GM10266 (cell line): ENCODE data around the gene ARID4B.
"Not testable (repeated sequence)": the region's sequence is repeated elsewhere in the genome, so short reads cannot be mapped to it uniquely, and the experiment has no call there.

ENCODE experiments used
- DNase-seq: peaks from one replicate; pipeline ENCODE4 v3.0.0; 2012; ENCODE audit errors: extremely low spot score
- TF ChIP-seq, protein P1 (sequence below): IDR thresholded peaks from 2 replicates; pipeline ENCODE4 v1.5.1; 2012; ENCODE audit warnings: mild to moderate bottlenecking, low read depth; ENCODE audit not compliant: control insufficient read depth, insufficient read depth; ENCODE audit errors: missing control alignments

ARID4B gene

DNA sequence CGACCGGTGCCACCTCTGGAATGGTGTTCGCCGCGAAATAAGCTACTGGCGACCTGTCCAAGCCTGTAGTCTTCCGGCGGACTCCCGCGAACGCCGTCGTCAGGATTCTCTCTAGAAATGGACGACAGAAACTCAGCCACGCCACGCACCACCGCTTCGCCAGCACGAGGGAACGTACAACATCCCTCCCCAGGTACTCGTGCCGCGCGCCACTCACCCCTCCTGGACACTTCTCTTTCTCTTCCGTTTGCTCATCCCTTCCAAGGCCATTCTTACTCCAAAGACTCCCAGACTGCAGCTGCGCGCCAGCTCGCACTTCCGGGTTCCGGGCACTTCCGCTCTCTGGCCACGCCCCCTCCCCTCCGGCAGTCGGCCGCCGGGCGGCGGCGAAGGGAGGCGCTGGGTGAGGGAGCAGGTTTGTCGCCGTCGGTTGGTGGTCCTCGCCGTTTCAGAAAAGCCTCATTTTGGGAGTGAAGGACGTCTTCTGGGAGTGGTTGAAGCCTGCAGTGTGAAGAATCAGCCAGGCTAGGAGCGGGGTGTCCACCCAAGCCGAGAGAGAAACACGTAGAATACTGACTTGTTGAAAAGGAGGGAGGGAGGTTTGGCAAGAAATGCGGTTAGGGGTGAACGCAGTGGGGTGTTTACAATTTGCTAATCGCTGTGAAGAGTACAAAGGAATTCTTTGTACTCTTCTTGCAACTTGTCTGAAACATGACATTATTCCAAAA lies 166.9 kb downstream of the ARID4B start, which contains the start of gene RBM34:
Gene RBM34 (minus strand): TSS at position 294 of the 728 bp plus-strand sequence. CDS start 24 bp downstream, at position 270.
- peak; percentile 89 for DNase-seq
- TF ChIP-seq, protein P1, sequence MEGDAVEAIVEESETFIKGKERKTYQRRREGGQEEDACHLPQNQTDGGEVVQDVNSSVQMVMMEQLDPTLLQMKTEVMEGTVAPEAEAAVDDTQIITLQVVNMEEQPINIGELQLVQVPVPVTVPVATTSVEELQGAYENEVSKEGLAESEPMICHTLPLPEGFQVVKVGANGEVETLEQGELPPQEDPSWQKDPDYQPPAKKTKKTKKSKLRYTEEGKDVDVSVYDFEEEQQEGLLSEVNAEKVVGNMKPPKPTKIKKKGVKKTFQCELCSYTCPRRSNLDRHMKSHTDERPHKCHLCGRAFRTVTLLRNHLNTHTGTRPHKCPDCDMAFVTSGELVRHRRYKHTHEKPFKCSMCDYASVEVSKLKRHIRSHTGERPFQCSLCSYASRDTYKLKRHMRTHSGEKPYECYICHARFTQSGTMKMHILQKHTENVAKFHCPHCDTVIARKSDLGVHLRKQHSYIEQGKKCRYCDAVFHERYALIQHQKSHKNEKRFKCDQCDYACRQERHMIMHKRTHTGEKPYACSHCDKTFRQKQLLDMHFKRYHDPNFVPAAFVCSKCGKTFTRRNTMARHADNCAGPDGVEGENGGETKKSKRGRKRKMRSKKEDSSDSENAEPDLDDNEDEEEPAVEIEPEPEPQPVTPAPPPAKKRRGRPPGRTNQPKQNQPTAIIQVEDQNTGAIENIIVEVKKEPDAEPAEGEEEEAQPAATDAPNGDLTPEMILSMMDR, result peak; percentile 38

DNA sequence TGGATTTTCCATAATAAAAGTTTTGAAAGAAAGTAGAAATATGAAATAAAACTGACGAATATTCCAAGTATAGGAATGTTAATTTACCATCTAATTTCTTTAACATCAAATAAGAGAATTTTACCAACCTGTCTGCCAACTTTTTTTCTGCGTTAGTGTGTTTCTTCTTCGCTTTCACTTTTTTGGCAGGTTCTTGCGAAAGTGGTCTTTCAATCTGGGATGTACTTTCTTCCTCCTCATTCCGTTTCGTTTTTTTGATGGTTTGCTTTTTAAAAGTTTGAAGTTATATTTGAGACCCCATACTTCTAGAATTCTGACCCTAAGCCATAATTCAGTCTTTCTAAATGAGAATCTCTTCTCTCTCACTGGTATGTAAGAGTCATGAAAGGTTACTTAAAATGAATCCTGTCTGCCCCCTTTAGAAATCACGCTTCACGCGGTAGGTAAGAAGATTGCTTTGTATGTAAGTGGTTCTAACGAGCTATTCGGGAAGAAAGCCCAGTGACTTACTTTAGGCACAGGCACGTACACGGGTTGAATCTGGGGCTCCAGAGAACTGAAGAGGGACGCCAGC lies 167.5 kb downstream of the ARID4B start:
- TF ChIP-seq, protein P1, result no peak
- peak; percentile 55 for DNase-seq

DNA sequence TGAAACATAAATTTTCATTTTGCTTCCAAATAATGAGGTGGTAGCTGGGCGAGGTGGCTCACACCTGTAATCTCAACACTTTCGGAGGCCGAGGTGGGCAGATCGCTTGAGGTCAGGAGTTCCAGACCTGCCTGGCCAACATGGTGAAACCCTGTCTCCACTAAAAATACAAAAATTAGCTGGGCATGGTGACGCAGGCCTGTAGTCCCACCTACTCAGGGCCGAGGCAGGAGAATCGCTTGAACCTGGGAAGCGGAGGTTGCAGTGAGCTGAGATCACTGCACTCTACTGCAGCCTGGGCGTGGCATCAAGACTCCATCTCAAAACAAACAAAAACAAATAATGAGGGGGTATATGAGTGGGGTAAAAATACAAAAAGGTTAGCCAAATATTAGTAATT lies 168.0 kb downstream of the ARID4B start:
- not testable (repeated sequence) for DNase-seq

DNA sequence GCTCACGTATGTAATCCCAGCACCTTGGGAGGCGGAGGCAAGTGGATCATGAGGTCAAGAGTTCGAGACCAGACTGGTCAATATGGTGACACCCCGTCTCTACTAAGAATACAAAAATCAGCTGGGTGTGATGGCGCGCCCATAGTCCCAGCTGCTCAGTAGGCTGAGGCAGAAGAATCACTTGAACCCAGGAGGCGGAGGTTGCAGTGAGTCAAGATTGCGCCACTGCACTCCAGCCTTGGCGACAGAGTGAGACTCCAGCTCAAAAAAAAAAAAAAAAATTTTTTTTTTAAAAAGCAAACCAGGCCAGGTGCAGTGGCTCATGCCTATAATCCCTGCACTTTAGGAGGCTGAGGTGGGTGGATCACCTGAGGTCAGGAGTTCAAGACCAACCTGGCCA lies 168.7 kb downstream of the ARID4B start:
- DNase-seq, result not testable (repeated sequence)

DNA sequence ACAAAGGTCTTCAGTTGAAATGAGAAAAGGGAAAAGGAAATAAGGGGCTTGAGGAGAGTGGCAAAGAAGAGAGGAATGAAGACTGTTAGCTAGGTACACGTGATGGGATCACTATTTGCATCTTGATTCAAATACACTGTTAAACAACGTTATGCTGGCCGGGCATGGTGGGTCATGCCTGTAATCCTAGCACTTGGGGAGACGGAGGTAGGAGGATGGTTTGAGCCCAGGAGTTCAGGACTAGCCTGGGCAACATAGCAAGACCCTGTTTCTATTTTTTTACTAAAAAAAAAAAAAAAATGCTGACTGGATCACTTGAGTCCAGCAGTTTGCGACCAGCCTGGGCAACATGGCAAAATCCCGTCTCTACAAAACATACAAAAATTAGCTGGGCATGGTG lies 169.3 kb downstream of the ARID4B start:
- TF ChIP-seq, protein P1, result no peak
- no peak for DNase-seq

DNA sequence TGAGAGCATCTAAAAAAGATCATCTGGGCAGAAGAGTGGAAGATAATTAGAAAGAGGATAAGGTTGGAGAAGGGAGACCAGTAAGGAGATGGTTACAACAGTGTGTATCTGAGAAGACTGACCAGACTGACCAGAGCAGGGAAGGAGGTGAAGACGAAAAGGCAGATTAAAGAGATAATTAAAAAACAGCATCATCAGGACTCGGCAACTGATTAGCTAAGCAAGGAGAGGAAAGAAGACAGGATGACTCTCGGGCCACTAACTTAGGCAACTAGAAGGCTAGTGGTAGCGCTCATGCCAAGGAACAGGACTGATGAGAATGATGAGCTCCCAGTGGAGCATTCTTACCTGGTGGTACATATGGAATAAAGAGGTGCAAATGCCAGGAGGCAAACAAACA lies 170.8 kb downstream of the ARID4B start:
- no peak for DNase-seq
- TF ChIP-seq, protein P1, result no peak

DNA sequence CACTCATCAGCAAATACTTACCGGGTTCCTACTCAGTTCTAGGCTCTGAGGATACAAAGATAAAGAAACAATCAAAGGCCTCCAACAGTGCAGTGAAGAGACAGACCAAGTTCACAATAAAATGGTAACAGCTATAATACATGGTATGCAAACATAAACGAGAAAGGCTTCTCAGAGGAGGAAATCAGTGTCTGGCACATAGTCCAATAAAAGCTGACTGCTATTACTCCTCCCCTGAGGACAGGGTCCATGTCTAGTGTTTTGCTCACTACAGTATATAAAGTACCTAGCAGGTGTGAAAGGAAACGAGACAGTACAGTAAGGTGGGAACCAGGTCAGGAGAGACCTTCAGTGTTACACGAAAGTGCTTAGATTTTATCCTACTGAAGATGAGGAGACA lies 171.2 kb downstream of the ARID4B start:
- TF ChIP-seq, protein P1, result no peak
- no peak for DNase-seq

DNA sequence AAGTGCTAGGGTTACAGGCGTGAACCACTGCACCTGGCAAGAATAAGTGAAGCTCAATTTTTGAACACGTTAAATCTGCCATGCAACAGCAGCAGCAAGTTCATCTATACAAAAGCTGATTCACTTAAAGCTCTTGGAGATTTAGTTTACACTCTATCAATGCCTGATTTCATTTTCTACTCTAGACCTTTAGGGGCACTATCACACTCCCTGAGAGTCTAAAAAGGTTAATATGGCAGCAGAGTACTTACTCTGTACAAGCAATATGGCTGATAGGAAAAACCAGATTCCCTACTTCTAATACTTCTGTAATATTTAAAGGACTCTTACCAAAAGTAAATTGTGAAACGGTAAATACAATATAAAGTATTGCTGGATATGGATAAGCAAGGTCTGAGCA lies 171.7 kb downstream of the ARID4B start:
- no peak for DNase-seq
- TF ChIP-seq, protein P1, result no peak
